ENCODE results near the gene EXTL1. TPM values are rescaled to one million over a fixed set of nuclear protein-coding genes. Genes with fewer than 3 reads are reported as not detected.

EXTL1 gene
- total RNA-seq, 1 donor from 2014 or later, result 0.74 TPM

DNA sequence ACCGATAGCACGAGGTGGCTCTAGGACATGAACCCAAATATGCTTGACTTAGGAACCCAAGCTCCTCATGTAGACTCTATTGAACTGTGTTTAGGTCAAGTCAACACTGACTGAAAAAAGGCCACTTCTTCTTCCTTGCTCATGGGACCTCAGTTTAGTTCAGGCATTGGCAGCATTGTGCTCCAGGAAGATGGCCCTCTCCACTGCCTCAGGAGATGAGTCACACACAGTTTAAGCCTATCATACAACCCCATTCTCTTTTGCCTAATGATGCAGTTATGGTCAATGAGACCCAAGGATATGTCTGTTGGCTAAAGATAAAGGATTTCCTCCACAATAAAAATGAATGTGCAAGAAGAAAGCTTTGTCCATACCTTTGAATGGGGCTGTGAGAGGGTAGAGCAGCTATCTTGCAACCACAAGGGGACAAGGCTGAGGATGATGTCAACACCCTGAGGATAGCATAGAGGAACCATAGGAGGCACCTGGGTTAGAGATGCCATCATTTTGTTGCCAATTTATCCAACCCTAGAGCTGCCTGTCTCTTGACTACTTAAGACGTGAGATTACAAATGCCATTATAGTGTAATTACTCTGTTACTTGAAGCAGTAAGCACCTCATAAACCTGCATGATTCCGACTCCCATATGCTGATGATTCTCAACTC is 48.9 kb downstream of the EXTL1 start:
- no peak for TF ChIP-seq POLR2A (IDR thresholded peaks at IDR 0.05)
- TF ChIP-seq, protein P1, sequence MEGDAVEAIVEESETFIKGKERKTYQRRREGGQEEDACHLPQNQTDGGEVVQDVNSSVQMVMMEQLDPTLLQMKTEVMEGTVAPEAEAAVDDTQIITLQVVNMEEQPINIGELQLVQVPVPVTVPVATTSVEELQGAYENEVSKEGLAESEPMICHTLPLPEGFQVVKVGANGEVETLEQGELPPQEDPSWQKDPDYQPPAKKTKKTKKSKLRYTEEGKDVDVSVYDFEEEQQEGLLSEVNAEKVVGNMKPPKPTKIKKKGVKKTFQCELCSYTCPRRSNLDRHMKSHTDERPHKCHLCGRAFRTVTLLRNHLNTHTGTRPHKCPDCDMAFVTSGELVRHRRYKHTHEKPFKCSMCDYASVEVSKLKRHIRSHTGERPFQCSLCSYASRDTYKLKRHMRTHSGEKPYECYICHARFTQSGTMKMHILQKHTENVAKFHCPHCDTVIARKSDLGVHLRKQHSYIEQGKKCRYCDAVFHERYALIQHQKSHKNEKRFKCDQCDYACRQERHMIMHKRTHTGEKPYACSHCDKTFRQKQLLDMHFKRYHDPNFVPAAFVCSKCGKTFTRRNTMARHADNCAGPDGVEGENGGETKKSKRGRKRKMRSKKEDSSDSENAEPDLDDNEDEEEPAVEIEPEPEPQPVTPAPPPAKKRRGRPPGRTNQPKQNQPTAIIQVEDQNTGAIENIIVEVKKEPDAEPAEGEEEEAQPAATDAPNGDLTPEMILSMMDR (IDR thresholded peaks at IDR 0.05), result no peak
- no peak for TF ChIP-seq POLR2AphosphoS5 (IDR thresholded peaks at IDR 0.05; ENCODE audit: insufficient read depth in 1 of 2, low read depth in 1 of 2)
- H3K36me3 ChIP-seq, result no peaks in the 10 kb centered on the region
- no peaks in the 10 kb centered on the region for H3K4me1 ChIP-seq
- H3K4me3 ChIP-seq, result no peak overlapping the region
- no peak for DNase-seq (ENCODE audit: extremely low spot score in 2 of 2)
- H3K27me3 ChIP-seq, result no peaks in the 10 kb centered on the region
- intact Hi-C loops (cut with DNase I), result no loop called here
- H3K9me3 ChIP-seq, result no peaks in the 10 kb centered on the region
- H3K27ac ChIP-seq, result no peak overlapping the region

DNA sequence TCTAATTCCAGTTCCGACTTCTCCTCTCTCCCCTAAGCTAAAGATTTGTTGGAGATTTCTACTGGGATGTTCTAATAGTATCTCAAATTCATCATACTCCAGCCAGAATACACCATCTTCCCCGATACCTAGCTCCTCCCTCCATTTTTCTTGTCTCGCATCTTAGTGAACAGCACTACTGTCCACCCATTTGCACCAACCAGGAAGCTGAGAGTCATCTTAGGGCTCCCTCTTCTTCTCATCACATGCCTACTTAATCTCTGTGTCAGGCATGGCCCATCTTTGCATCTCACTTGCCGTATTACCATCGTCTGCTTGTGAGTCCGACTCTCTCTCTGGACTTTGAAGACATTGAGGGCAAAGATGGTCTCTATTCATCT is 49.4 kb downstream of the EXTL1 start:
- H3K4me3 ChIP-seq, result no peak overlapping the region
- H3K36me3 ChIP-seq, result no peaks in the 10 kb centered on the region
- no peak for DNase-seq (ENCODE audit: extremely low spot score in 2 of 2)
- no peaks in the 10 kb centered on the region for H3K9me3 ChIP-seq
- no peaks in the 10 kb centered on the region for H3K4me1 ChIP-seq
- TF ChIP-seq POLR2AphosphoS5 (IDR thresholded peaks at IDR 0.05; ENCODE audit: insufficient read depth in 1 of 2, low read depth in 1 of 2) (no peak), POLR2A (IDR thresholded peaks at IDR 0.05) (no peak)
- TF ChIP-seq, protein P1 (IDR thresholded peaks at IDR 0.05), result no peak
- no peak overlapping the region for H3K27ac ChIP-seq
- H3K27me3 ChIP-seq, result no peaks in the 10 kb centered on the region
- intact Hi-C loops (cut with DNase I), result no loop called here

DNA sequence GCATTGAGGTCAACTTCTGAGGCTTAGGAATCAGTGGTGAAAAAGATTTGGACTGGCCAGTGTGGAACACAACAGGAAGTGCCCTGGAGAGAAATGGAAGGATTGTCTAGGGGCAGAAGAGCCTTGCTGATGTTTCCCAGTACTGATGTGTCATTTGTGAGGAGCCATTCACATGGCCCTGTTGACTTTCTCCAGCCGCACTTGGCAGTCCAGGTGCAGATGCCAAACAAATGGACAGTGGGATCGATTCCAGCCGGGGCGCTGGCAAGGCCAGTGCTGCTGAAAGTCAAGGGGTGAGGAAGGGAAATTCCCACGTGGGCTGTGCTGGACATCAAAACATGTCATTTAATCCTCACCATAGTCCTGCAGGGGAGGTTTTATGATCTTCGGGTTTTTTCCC is 50.7 kb downstream of the EXTL1 start:
- H3K4me3 ChIP-seq, result no peak overlapping the region
- intact Hi-C loops (cut with DNase I), result no loop called here
- no peaks in the 10 kb centered on the region for H3K9me3 ChIP-seq
- no peaks in the 10 kb centered on the region for H3K27me3 ChIP-seq
- DNase-seq (ENCODE audit: extremely low spot score in 2 of 2), result no peak
- H3K36me3 ChIP-seq, result no peaks in the 10 kb centered on the region
- no peak overlapping the region for H3K27ac ChIP-seq
- no peaks in the 10 kb centered on the region for H3K4me1 ChIP-seq
- TF ChIP-seq POLR2A (IDR thresholded peaks at IDR 0.05), result no peak
- TF ChIP-seq, protein P1 (IDR thresholded peaks at IDR 0.05), result no peak
- no peak for TF ChIP-seq POLR2AphosphoS5 (IDR thresholded peaks at IDR 0.05; ENCODE audit: insufficient read depth in 1 of 2, low read depth in 1 of 2)

DNA sequence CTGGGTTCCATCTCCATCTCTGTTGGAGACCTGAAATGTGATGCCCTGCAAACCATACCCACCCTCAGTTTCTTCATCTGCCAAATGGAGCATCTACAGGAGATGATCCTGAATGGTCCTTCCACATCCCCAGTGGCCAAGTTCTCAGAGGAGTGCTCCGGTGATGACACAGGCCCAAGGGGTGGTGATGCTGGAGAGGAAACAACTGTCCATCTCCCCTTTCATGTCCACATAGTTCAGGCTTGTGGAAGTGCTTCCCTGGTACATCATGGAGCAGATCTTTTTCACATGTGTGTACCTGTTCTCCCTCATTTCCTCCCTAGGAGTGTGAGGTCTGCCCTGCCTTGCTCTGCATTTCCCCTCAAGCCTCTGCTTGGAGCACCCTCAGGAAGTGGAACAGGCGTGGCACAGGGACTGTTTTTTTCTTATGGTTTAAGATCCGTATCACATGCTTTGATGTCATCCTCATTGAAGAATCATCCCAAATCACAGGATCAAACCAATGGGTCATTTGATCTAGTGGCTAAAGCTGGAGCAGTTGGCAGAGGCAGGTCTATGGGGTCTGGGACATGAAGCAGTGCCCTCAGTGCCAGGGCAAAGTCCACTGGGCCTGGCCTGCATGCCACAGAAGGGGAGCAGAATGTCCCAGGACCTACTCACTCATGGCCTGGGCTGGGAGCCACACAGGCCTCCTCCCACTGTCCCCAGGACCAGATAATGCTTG is 54.0 kb downstream of the EXTL1 start:
- Histone ChIP-seq H3K27me3 (no peaks in the 10 kb centered on the region), H3K27ac (no peak overlapping the region), H3K4me3 (no peak overlapping the region), H3K9me3 (no peaks in the 10 kb centered on the region), H3K4me1 (no peaks in the 10 kb centered on the region), H3K36me3 (no peaks in the 10 kb centered on the region)
- DNase-seq (ENCODE audit: extremely low spot score in 2 of 2), result no peak
- intact Hi-C loops (cut with DNase I), result no loop called here
- no peak for TF ChIP-seq POLR2A (IDR thresholded peaks at IDR 0.05)
- TF ChIP-seq POLR2AphosphoS5 (IDR thresholded peaks at IDR 0.05; ENCODE audit: insufficient read depth in 1 of 2, low read depth in 1 of 2), result no peak
- TF ChIP-seq, protein P1 (IDR thresholded peaks at IDR 0.05), result no peak

DNA sequence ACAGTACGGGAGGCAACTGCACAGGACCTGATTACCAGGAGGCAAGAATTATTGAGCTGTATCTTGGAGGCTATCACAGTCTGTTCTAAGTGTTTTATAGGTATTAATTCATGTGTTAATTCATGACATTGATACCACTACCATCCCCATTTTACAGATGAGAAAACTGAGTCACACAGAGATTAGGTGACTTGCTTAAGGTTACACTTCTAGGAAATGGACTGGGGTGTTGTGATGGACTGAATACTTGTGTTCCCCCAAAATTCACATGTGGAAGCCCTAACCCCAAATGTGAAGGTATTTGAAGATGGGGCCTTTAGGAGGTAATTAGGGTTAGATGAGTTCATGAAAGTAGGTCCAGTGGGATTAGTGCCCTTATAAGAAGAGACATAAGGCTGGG is 55.9 kb downstream of the EXTL1 start:
- Histone ChIP-seq H3K9me3 (no peaks in the 10 kb centered on the region), H3K27ac (no peak overlapping the region), H3K36me3 (no peaks in the 10 kb centered on the region), H3K4me1 (no peaks in the 10 kb centered on the region), H3K4me3 (no peak overlapping the region), H3K27me3 (no peaks in the 10 kb centered on the region)
- intact Hi-C loops (cut with DNase I), result no loop called here
- TF ChIP-seq, protein P1 (IDR thresholded peaks at IDR 0.05), result no peak
- TF ChIP-seq POLR2A (IDR thresholded peaks at IDR 0.05) (no peak), POLR2AphosphoS5 (IDR thresholded peaks at IDR 0.05; ENCODE audit: insufficient read depth in 1 of 2, low read depth in 1 of 2) (no peak)
- DNase-seq (ENCODE audit: extremely low spot score in 2 of 2), result no peak

Measured in vagina (tissue), 2 donors.